Retinal pigment epithelial cell (primary cell): ENCODE data around the gene UBR1.
"Not testable (repeated sequence)": the region's sequence is repeated elsewhere in the genome, so short reads cannot be mapped to it uniquely, and the experiment has no call there.

Source experiments
- DNase-seq: peaks from one replicate; pipeline ENCODE4 v3.0.0-alpha.2; 2010; ENCODE audit warnings: low read depth
- H3K4me3 ChIP-seq: 2 replicates; pipeline ENCODE4 v1.5.1; 2011; ENCODE audit warnings: mild to moderate bottlenecking, low read length, control low read depth, moderate library complexity
- CTCF ChIP-seq: conservative IDR thresholded peaks from 2 replicates; pipeline ENCODE4 v1.5.1; 2011; ENCODE audit warnings: low read depth, low read length, control low read depth, inconsistent platforms

Gene UBR1

GRCh38 chr15:43143203-43143941 lies 37.5 kb upstream of the UBR1 start:
- DNase-seq: no peak
- TF ChIP-seq CTCF: no peak
- no peak overlapping the region for H3K4me3 ChIP-seq

GRCh38 chr15:43135351-43135750 lies 29.5 kb upstream of the UBR1 start:
- no peak overlapping the region for H3K4me3 ChIP-seq
- TF ChIP-seq CTCF: no peak
- DNase-seq: no peak

GRCh38 chr15:43134157-43134635 lies 28.4 kb upstream of the UBR1 start:
- peak overlapping the region; percentile 79 for H3K4me3 ChIP-seq
- TF ChIP-seq CTCF: no peak

GRCh38 chr15:43133430-43134156 lies 27.8 kb upstream of the UBR1 start, which contains the start of gene TMEM62:
Gene TMEM62, plus strand, starts transcription at chr15:43133586. Its CDS starts 217 bp downstream, at chr15:43133803.
- peak within 1 kb of the TSS; percentile 79 for H3K4me3 ChIP-seq
- TF ChIP-seq CTCF: no peak
- DNase-seq: no peak

More at GRCh38 chr15:43134157-43134635, 28.4 kb upstream of the UBR1 start:
- DNase-seq: no peak

- no peak for DNase-seq
Measured at GRCh38 chr15:43132830-43133429, 27.1 kb upstream of the UBR1 start.

GRCh38 chr15:43128980-43129335 lies 23.1 kb upstream of the UBR1 start:
- no peak for TF ChIP-seq CTCF
- H3K4me3 ChIP-seq: no peak overlapping the region
- DNase-seq: no peak

More at GRCh38 chr15:43132830-43133429, 27.1 kb upstream of the UBR1 start:
- TF ChIP-seq CTCF: no peak
- H3K4me3 ChIP-seq: peak overlapping the region; percentile 79

- not testable (repeated sequence) for DNase-seq, H3K4me3 ChIP-seq
Measured at GRCh38 chr15:43128174-43128979, 22.5 kb upstream of the UBR1 start.
